ENCODE measurements around the gene ARHGEF5. TPM values are rescaled to one million over a fixed set of nuclear protein-coding genes. Genes with fewer than 3 reads are reported as not detected.
"Not testable (repeated sequence)": the region's sequence is repeated elsewhere in the genome, so short reads cannot be mapped to it uniquely, and the experiment has no call there.

Gene ARHGEF5
- 1 to 10 TPM in 5 of 6 donors, not detected in 1; 1.3 to 5.7 (median 1.9) TPM for polyA plus RNA-seq (ENCODE audit: low read depth in 6 of 6)

DNA sequence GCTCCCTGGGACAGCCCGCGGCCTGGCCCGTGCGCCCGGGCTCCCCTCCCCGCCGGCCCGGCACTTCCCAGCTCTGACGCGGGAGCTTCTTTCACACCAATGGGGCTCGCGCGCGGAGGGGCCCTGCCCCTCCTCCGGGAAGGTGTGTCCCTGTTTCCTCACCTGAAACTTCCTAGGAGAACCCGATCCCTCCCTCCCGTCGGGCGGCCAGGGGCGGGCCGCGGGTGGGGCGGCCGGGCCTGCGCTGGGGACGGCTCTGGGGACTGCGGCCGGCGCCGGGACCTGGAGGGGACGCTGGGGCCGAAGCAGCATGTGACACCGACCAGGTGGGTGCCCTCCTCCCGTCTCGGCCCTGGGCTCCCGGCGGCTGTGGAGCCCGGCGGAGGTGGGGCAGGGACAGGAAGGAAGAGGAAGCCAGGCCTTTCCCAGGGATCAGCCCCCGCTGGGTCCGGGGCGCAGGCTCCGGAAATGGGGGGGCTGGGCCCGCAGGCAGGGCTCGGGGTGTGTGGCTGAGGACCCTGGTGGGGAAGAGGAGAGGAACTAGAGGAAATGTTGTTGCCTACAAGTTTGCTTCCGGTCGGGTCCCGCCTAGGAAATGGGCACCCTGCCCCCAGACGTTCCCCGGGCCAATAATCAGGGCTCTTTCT is at the start of gene ARHGEF5:
ARHGEF5 (plus strand) TSS at position 227 of the 647 bp plus-strand sequence. CDS start 7,268 bp downstream, outside the sequence.
- ATAC-seq (ENCODE audit: low read depth in 2 of 2) = peak; percentile 74 to 76
- H3K9me3 Mint-ChIP-seq, H3K36me3 Mint-ChIP-seq, H3K27me3 Mint-ChIP-seq, DNase-seq: not testable (repeated sequence)
- H3K27ac Mint-ChIP-seq = peak within 1 kb of the TSS; percentile 58 to 93 (median 80)
- peaks cover 11 to 24% (median 15%) of the 10 kb centered on the region in 3 donors for H3K4me1 Mint-ChIP-seq
- H3K4me3 Mint-ChIP-seq = peak within 1 kb of the TSS; percentile 83 to 94 (median 90)

DNA sequence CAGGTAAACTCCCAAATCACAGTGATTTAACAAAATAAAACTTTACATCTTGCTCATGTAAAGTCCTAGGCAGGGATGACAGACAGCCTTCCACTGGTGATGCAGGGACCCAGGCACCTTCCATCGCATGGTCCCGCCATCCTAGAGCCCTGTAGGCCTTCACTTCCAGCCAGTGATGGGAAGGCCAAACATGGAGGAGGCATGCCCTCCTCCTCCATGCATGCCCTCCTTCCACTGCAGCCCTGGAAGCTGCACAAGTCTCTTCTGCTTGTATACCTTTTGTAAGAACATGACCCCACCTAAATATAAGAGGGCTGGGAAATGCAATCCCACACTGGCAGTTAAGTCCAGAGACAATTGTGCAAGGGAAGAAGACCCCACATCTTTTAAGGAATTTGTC is 45.5 kb upstream of the ARHGEF5 start:
- H3K27me3 Mint-ChIP-seq; H3K4me3 Mint-ChIP-seq; H3K4me1 Mint-ChIP-seq; H3K27ac Mint-ChIP-seq; H3K36me3 Mint-ChIP-seq; DNase-seq; ATAC-seq (ENCODE audit: low read depth in 2 of 2); H3K9me3 Mint-ChIP-seq: not testable (repeated sequence)

- not testable (repeated sequence) for H3K9me3 Mint-ChIP-seq; H3K4me3 Mint-ChIP-seq; ATAC-seq (ENCODE audit: low read depth in 2 of 2); H3K36me3 Mint-ChIP-seq; H3K4me1 Mint-ChIP-seq; H3K27me3 Mint-ChIP-seq; H3K27ac Mint-ChIP-seq; DNase-seq
Observed at GRCh38 chr7:144311218-144311617, 44.0 kb upstream of the ARHGEF5 start.

DNA sequence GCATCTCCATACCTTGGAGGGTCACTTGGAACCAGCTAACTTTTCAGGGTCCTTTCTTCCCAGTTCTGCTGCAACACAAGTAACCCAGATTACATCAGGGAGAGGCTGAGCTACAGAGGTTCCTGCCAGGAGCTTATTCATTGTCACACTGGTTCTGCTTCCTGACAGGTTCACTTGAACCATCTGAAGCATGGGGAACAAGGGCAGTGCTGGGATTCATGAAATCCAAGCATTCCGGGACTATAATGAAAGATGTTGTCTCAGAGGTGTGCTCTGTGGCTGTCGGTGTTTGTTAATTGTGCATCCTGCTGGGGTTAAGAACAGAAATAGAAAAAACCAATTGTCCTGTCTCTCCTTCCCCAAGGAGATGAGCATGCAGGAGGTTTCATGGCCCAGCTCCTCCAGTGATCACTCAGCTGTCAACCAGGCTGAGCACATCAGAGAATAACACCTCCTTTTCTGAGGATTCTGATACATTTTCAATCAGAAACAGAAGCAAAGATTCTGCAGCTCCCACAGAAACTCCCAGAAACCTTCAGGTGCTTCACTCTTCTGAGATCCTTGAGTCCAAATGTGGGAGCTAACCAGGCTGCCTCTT is 43.2 kb upstream of the ARHGEF5 start, which contains the start of gene OR2A1:
OR2A1 (plus strand) TSS at position 548 of the 598 bp plus-strand sequence. CDS start 5,706 bp downstream, outside the sequence.
- H3K36me3 Mint-ChIP-seq; H3K27me3 Mint-ChIP-seq; H3K9me3 Mint-ChIP-seq; ATAC-seq (ENCODE audit: low read depth in 2 of 2); DNase-seq; H3K4me1 Mint-ChIP-seq; H3K4me3 Mint-ChIP-seq: not testable (repeated sequence)
- H3K27ac Mint-ChIP-seq = peak within 1 kb of the TSS in 1 of 6 donors; percentile 15

- H3K27me3 Mint-ChIP-seq; H3K9me3 Mint-ChIP-seq; H3K36me3 Mint-ChIP-seq; DNase-seq; H3K4me3 Mint-ChIP-seq; ATAC-seq (ENCODE audit: low read depth in 2 of 2); H3K4me1 Mint-ChIP-seq; H3K27ac Mint-ChIP-seq: not testable (repeated sequence)
Observed at GRCh38 chr7:144317537-144317936, 37.7 kb upstream of the ARHGEF5 start.

GRCh38 chr7:144319547-144319946 is 35.7 kb upstream of the ARHGEF5 start:
- ATAC-seq (ENCODE audit: low read depth in 2 of 2) = peak; percentile 49 to 52
- not testable (repeated sequence) for H3K36me3 Mint-ChIP-seq

DNA sequence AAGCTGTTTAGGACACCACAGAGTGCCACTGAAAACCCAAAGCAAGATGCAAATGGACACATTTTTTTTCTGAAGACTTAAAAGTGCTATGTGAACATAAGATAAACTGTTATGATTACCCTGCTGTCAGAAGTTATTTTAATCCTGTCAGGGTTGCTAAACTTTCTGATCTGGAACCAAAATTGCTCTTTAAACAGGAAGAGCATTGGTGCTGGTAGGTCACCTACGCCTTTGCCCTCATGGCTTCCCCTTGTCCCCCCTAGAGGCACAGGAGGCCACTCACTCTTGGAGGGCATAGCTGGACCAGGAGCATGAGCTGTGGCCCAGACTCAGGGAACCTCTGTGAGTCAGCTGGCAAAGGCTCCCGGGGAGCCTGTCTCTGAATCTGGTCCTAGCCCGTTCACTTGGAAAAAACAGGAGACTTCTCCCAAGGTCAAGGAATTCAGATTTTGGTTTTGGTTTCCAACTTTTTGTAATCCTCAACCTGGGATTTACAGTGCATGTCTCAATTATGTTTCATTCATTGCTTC is 33.5 kb upstream of the ARHGEF5 start:
- H3K4me1 Mint-ChIP-seq; H3K36me3 Mint-ChIP-seq; ATAC-seq (ENCODE audit: low read depth in 2 of 2); H3K27me3 Mint-ChIP-seq; H3K9me3 Mint-ChIP-seq; DNase-seq; H3K4me3 Mint-ChIP-seq: not testable (repeated sequence)
- H3K27ac Mint-ChIP-seq = peak overlapping the region in 1 of 6 donors; percentile 77

More at GRCh38 chr7:144319547-144319946, 35.7 kb upstream of the ARHGEF5 start:
- H3K4me3 Mint-ChIP-seq, H3K4me1 Mint-ChIP-seq, H3K27me3 Mint-ChIP-seq, DNase-seq, H3K27ac Mint-ChIP-seq, H3K9me3 Mint-ChIP-seq: not testable (repeated sequence)

DNA sequence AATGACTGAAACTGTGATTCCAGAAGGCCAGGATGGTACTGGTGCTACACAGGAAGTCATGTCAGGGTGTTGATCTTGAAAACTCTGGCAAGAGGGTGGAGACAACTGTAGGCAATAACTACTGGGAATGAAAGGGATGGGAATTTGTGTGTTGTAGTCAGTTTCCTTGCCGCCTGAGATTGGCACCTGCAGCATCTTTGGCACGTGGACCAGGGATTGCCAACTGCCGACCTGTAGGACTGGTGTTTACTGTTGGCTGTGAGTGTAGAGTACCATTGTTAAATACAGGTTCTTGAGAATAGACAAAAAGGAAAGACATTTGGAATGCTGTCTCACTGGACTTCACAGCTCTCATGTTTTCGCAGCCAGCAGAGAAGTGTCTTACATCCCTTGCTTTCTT is 31.8 kb upstream of the ARHGEF5 start:
- H3K27me3 Mint-ChIP-seq; H3K36me3 Mint-ChIP-seq; H3K27ac Mint-ChIP-seq; H3K9me3 Mint-ChIP-seq; H3K4me1 Mint-ChIP-seq; H3K4me3 Mint-ChIP-seq; DNase-seq; ATAC-seq (ENCODE audit: low read depth in 2 of 2): not testable (repeated sequence)

- H3K27ac Mint-ChIP-seq; H3K4me3 Mint-ChIP-seq; H3K36me3 Mint-ChIP-seq; ATAC-seq (ENCODE audit: low read depth in 2 of 2); DNase-seq; H3K4me1 Mint-ChIP-seq; H3K27me3 Mint-ChIP-seq; H3K9me3 Mint-ChIP-seq: not testable (repeated sequence)
Observed at GRCh38 chr7:144325868-144326267, 29.3 kb upstream of the ARHGEF5 start.

GRCh38 chr7:144330044-144330443 is 25.2 kb upstream of the ARHGEF5 start:
- not testable (repeated sequence) for H3K9me3 Mint-ChIP-seq; DNase-seq; H3K27me3 Mint-ChIP-seq; H3K4me1 Mint-ChIP-seq; ATAC-seq (ENCODE audit: low read depth in 2 of 2); H3K4me3 Mint-ChIP-seq; H3K27ac Mint-ChIP-seq; H3K36me3 Mint-ChIP-seq

DNA sequence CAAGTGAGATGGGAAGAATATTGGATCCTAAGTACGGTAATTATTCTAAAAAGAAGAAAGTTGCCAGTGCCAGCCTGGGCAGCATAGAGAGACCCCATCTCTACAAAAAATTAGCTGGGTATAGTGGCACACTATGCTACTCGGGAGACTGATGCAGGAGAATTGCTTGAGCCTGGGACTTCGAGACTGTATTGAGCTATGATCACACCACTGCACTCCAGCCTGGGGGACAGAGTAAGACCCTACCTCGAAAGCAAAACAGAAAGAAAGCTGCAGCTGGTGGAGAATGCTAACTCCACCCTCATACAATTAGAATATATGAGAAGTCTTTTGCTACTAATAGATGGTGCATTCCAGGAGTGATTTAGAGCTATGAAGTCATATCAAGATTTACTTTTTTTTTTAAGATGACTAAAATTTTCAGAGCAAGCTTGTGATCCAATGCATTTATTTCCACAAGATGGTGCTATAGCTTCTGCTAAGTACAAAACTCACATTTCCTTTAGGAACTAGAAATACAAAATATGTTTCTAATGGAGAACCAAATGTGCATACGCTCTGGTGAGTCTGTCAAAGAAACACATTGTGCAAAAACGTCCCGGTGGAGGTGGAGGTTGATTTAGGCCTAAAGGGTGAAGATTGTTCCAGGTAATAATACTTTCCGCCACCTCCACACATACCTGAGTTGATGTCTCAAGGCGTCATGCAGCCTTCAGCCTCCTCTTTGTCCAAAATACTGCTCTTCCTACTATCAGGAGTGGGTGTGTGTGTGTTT is 23.8 kb upstream of the ARHGEF5 start:
- DNase-seq, H3K36me3 Mint-ChIP-seq, H3K9me3 Mint-ChIP-seq, H3K4me1 Mint-ChIP-seq, H3K4me3 Mint-ChIP-seq, H3K27me3 Mint-ChIP-seq: not testable (repeated sequence)
- peak; percentile 54 to 70 for ATAC-seq (ENCODE audit: low read depth in 2 of 2)
- peak overlapping the region in 1 of 6 donors; percentile 13 for H3K27ac Mint-ChIP-seq

DNA sequence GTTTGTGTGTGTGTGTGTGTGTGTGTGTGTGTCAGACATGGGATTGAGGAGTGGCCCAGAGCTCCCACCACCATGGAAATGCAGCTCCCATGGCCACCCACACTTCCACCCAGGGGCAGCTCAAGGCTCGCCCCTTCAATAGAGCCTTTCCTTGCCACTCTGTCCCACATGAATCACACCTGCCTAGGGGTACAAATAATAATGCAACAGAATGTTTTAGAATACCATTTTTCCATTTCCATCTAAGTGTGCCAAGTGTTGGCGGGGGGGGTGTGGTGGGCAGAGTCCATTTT is 23.3 kb upstream of the ARHGEF5 start:
- H3K9me3 Mint-ChIP-seq; DNase-seq; H3K27me3 Mint-ChIP-seq; H3K36me3 Mint-ChIP-seq; ATAC-seq (ENCODE audit: low read depth in 2 of 2); H3K4me1 Mint-ChIP-seq; H3K4me3 Mint-ChIP-seq: not testable (repeated sequence)
- H3K27ac Mint-ChIP-seq = peak overlapping the region in 1 of 6 donors; percentile 13

DNA sequence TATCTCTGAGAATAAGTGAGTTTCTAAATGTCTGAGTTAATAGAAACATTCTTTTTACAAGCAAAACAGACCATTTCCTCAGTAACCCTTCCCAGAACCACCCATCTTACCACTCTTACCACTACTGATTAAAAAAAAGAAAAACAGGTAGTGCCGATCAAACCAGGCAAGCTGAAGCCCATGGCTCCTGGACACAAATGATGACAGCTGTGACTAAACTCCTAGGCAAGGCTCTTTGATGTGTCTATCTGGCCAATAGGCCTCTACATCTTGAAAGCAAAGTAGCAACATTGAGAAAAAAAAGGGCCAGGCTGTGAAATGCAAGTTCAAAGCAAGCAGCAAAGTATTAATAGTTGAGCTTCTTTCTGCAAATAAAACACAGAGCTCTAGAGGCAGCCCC is 6.6 kb upstream of the ARHGEF5 start:
- not testable (repeated sequence) for DNase-seq; H3K27ac Mint-ChIP-seq; H3K4me3 Mint-ChIP-seq; H3K9me3 Mint-ChIP-seq; H3K27me3 Mint-ChIP-seq; ATAC-seq (ENCODE audit: low read depth in 2 of 2); H3K36me3 Mint-ChIP-seq
- peaks cover 6 to 12% (median 8%) of the 10 kb centered on the region in 3 donors for H3K4me1 Mint-ChIP-seq

- DNase-seq; H3K27me3 Mint-ChIP-seq; H3K27ac Mint-ChIP-seq; H3K36me3 Mint-ChIP-seq; H3K9me3 Mint-ChIP-seq; ATAC-seq (ENCODE audit: low read depth in 2 of 2): not testable (repeated sequence)
- peak overlapping the region in 2 of 8 donors; percentile 15 to 24 for H3K4me3 Mint-ChIP-seq
- H3K4me1 Mint-ChIP-seq = peaks cover 11 to 20% (median 15%) of the 10 kb centered on the region in 3 donors
Observed at GRCh38 chr7:144351667-144352066, 3.5 kb upstream of the ARHGEF5 start.

All from naive B cell (primary cell).